Kidney (tissue), 14 donors: ENCODE results near the gene WDR5. TPM values are rescaled to one million over a fixed set of nuclear protein-coding genes. Genes with fewer than 3 reads are reported as not detected.
A peak's percentile ranks its signal among the peaks of the same experiment; 100 is the strongest.

Source experiments
- DNase-seq, 5 donors: peaks; one replicate each; pipeline ENCODE4 v3.0.0-alpha.2; 2013 to 2020
- FAIRE-seq: peaks from 2 replicates; lab custom pipeline; 2012; peaks lifted over from hg19 to GRCh38; lab: Jason Lieb, UNC
- H3K27ac ChIP-seq, 2 donors: one replicate each; pipeline ENCODE4 v1.7.0; 2013; ENCODE audit warnings: low read depth in 2 of 2, low read length in 2 of 2, inconsistent platforms in 1 of 2
- H3K27me3 ChIP-seq: one replicate; pipeline ENCODE4 v1.7.1; 2013; ENCODE audit warnings: low read length, inconsistent platforms; ENCODE audit not compliant: control insufficient read depth, insufficient read depth
- H3K36me3 ChIP-seq, 3 donors: one replicate each; pipeline versions ENCODE4 v1.7.0 to v1.7.1; 2013; ENCODE audit warnings: low read length in 3 of 3, control low read depth in 1 of 3, inconsistent platforms in 1 of 3; ENCODE audit not compliant: insufficient read depth in 3 of 3, control insufficient read depth in 2 of 3
- H3K4me1 ChIP-seq, 3 donors: one replicate each; pipeline versions ENCODE4 v1.7.0 to v1.7.1; 2013; ENCODE audit warnings: low read length in 3 of 3, inconsistent platforms in 1 of 3, low read depth in 1 of 3; ENCODE audit not compliant: control insufficient read depth in 2 of 3, insufficient read depth in 2 of 3
- H3K4me3 ChIP-seq, 3 donors: one replicate each; pipeline versions ENCODE4 v1.7.0 to v1.8.1; 2013; ENCODE audit warnings: low read length in 3 of 3, control low read depth in 1 of 3, inconsistent platforms in 1 of 3
- H3K9ac ChIP-seq, 3 donors: one replicate each; pipeline versions ENCODE4 v1.7.0 to v1.7.1; 2013; ENCODE audit warnings: low read length in 3 of 3, control low read depth in 1 of 3, inconsistent platforms in 1 of 3
- H3K9me3 ChIP-seq, 3 donors: one replicate each; pipeline versions ENCODE4 v1.7.0 to v1.7.1; 2013; ENCODE audit warnings: low read length in 3 of 3, control low read depth in 1 of 3, inconsistent platforms in 1 of 3; ENCODE audit not compliant: control insufficient read depth in 2 of 3, insufficient read depth in 1 of 3
- CTCF ChIP-seq: IDR thresholded peaks from 3 replicates; pipeline ENCODE4 v1.5.1; 2012; ENCODE audit warnings: mild to moderate bottlenecking, moderate library complexity, borderline replicate concordance; ENCODE audit not compliant: insufficient read depth; ENCODE audit errors: extremely low read depth
- intact Hi-C: fragments of 100-400 bp; cut with DNase I; formaldehyde crosslinking; loops from one replicate; pipeline ENCODE4 v1.11.1; 2022
- polyA plus RNA-seq: library from polyadenylated mRNA; stranded (reverse); fragments of 350-450 nt; fragmentation: Illumina TruSeq; extraction: RNeasy Lipid Tissue Mini Kit (QIAGEN cat#74804); gene quantifications from one replicate; pipeline ENCODE4 v1.2.3, GENCODE V29; 2014; ENCODE audit warnings: low read depth, low replicate concordance; ENCODE audit not compliant: insufficient read depth
- total RNA-seq: library from RNA; stranded (reverse); fragmentation: NEBNext Ultra II Directional; extraction: Animal tissue kit (Norgen Biotek cat#: 25700); gene quantifications from one replicate; pipeline ENCODE4 v1.2.1, GENCODE V29; 2021
- donor health status: control.
- donor health status: control.
- donor health status: control.
- donor health status: control.
- donor health status: control.
- donor health status: DM: yes; HTN: yes; CAD: no.
- donor health status: Normal renal cell carcinoma (clear cell type).

WDR5 gene
- total and polyA plus RNA-seq, 2 donors from 2014 or later, result 18.8 to 25.4 TPM

GRCh38 chr9:134192311-134192950 lies 56.5 kb downstream of the WDR5 start:
- FAIRE-seq (no peak), DNase-seq (peak in 2 of 5 donors; percentile 28 to 61)
- Histone ChIP-seq H3K4me1 (peaks cover 0 to 10% (median 6%) of the 10 kb centered on the region in 3 donors), H3K9ac (no peak overlapping the region), H3K9me3 (no peaks in the 10 kb centered on the region), H3K4me3 (no peak overlapping the region), H3K27ac (no peak overlapping the region), H3K36me3 (no peaks in the 10 kb centered on the region), H3K27me3 (no peaks in the 10 kb centered on the region)
- intact Hi-C loops, result no loop called here
- no peak for TF ChIP-seq CTCF

- intact Hi-C loops, result no loop called here
- Histone ChIP-seq H3K27ac (no peak overlapping the region), H3K4me3 (no peak overlapping the region), H3K9ac (no peak overlapping the region), H3K27me3 (no peaks in the 10 kb centered on the region), H3K9me3 (no peaks in the 10 kb centered on the region), H3K4me1 (peaks cover 0 to 6% (median 2%) of the 10 kb centered on the region in 3 donors), H3K36me3 (no peaks in the 10 kb centered on the region)
- DNase-seq (peak in 2 of 5 donors; percentile 28 to 64), FAIRE-seq (no peak)
- no peak for TF ChIP-seq CTCF
These were observed 57.3 kb downstream of the WDR5 start for GRCh38 chr9:134192951-134193731.

- FAIRE-seq, result no peak
- intact Hi-C loops, result no loop called here
- Histone ChIP-seq H3K27me3 (no peaks in the 10 kb centered on the region), H3K27ac (no peak overlapping the region), H3K9ac (no peak overlapping the region), H3K36me3 (no peaks in the 10 kb centered on the region), H3K9me3 (no peaks in the 10 kb centered on the region), H3K4me3 (no peak overlapping the region), H3K4me1 (peaks cover 0 to 4% (median 0%) of the 10 kb centered on the region in 3 donors)
- DNase-seq, result peak in 1 of 5 donors; percentile 29
- no peak for TF ChIP-seq CTCF
These were observed 58.1 kb downstream of the WDR5 start for GRCh38 chr9:134193912-134194535.
